D341Med (cell line): ENCODE results near the gene WDR33.

Experiments used
- DNase-seq: peaks from one replicate; pipeline ENCODE4 v3.0.0; 2012; ENCODE audit warnings: low spot score

Gene WDR33

GRCh38 chr2:127694986-127695385, 116.0 kb downstream of the WDR33 start:
- no peak for DNase-seq

GRCh38 chr2:127690696-127691095, 120.3 kb downstream of the WDR33 start:
- DNase-seq, result no peak

- DNase-seq, result no peak
Measured at GRCh38 chr2:127688405-127688804, 122.6 kb downstream of the WDR33 start.

- DNase-seq, result peak; percentile 44
Measured at GRCh38 chr2:127685410-127686080, 125.4 kb downstream of the WDR33 start.

- peak; percentile 22 for DNase-seq
Measured at GRCh38 chr2:127683757-127684156, 127.2 kb downstream of the WDR33 start.

- no peak for DNase-seq
Measured at GRCh38 chr2:127683056-127683455, 127.9 kb downstream of the WDR33 start.

- peak; percentile 8 for DNase-seq
Measured at GRCh38 chr2:127681976-127682857, 128.8 kb downstream of the WDR33 start.

GRCh38 chr2:127681288-127681804, 129.6 kb downstream of the WDR33 start:
- peak; percentile 25 for DNase-seq

GRCh38 chr2:127680706-127681287, 130.2 kb downstream of the WDR33 start:
- DNase-seq, result no peak

- DNase-seq, result peak; percentile 22
Measured at GRCh38 chr2:127679680-127680361, 131.2 kb downstream of the WDR33 start.

GRCh38 chr2:127678991-127679390, 132.0 kb downstream of the WDR33 start:
- no peak for DNase-seq

GRCh38 chr2:127678531-127678930, 132.4 kb downstream of the WDR33 start:
- DNase-seq, result no peak

- DNase-seq, result peak; percentile 19
Measured at GRCh38 chr2:127676906-127677305, 134.1 kb downstream of the WDR33 start.

- peak; percentile 61 for DNase-seq
Measured at GRCh38 chr2:127675331-127676261, 135.4 kb downstream of the WDR33 start, which contains the start of gene LIMS2. Gene LIMS2 (minus strand): TSS chr2:127675530. CDS start chr2:127675024, 506 bp downstream.

- DNase-seq, result peak; percentile 82
Measured at GRCh38 chr2:127674241-127675209, 136.4 kb downstream of the WDR33 start.

- DNase-seq, result peak; percentile 25
Measured at GRCh38 chr2:127673291-127674069, 137.5 kb downstream of the WDR33 start.

GRCh38 chr2:127672341-127673224, 138.4 kb downstream of the WDR33 start:
- DNase-seq, result peak; percentile 12
